ENCODE measurements around the gene UAP1. TPM values are rescaled to one million over a fixed set of nuclear protein-coding genes. Genes with fewer than 3 reads are reported as not detected.
A peak's percentile ranks its signal among the peaks of the same experiment; 100 is the strongest.

Gene UAP1
- 100 to 1,000 TPM in 1 of 2 donors, 10 to 100 TPM in 1; 70.4 to 284 TPM for total RNA-seq

- no peak for DNase-seq (ENCODE audit: low spot score)
Measured at GRCh38 chr1:162561616-162562469, at the start of gene UAP1. Gene UAP1 (plus strand): TSS chr1:162561722. CDS start chr1:162566069, 4,347 bp downstream.

GRCh38 chr1:162527314-162527713 is 34.2 kb upstream of the UAP1 start:
- Histone ChIP-seq H3K4me1 (ENCODE audit: control insufficient read depth in 1 of 2, low read depth in 2 of 2) (no peaks in the 10 kb centered on the region), H3K4me3 (no peak overlapping the region), H3K36me3 (peaks cover 13% of the 10 kb centered on the region), H3K27me3 (replicated peaks; ENCODE audit: insufficient read depth) (no peaks in the 10 kb centered on the region), H3K27ac (no peak overlapping the region), H3K9me3 (no peaks in the 10 kb centered on the region)
- no peak for TF ChIP-seq CTCF (IDR thresholded peaks at IDR 0.05)
- ATAC-seq (ENCODE audit: insufficient number of reproducible peaks, low FRiP score, low read depth) (no peak), DNase-seq (ENCODE audit: low spot score) (no peak)

More at GRCh38 chr1:162561616-162562469, at the start of gene UAP1:
- ATAC-seq (ENCODE audit: insufficient number of reproducible peaks, low FRiP score, low read depth): peak; percentile 9
- no peaks in the 10 kb centered on the region for H3K27me3 ChIP-seq (replicated peaks; ENCODE audit: insufficient read depth)
- no peaks in the 10 kb centered on the region for H3K9me3 ChIP-seq
- peak within 1 kb of the TSS; percentile 80 for H3K4me3 ChIP-seq
- TF ChIP-seq CTCF (IDR thresholded peaks at IDR 0.05): no peak
- peaks cover 13 to 27% of the 10 kb centered on the region in 2 donors for H3K4me1 ChIP-seq (ENCODE audit: control insufficient read depth in 1 of 2, low read depth in 2 of 2)
- no peaks in the 10 kb centered on the region for H3K36me3 ChIP-seq
- H3K27ac ChIP-seq: peak within 1 kb of the TSS; percentile 92 to 96

GRCh38 chr1:162530307-162530987 is 31.1 kb upstream of the UAP1 start:
- no peak for TF ChIP-seq CTCF (IDR thresholded peaks at IDR 0.05)
- H3K27me3 ChIP-seq (replicated peaks; ENCODE audit: insufficient read depth): no peaks in the 10 kb centered on the region
- no peaks in the 10 kb centered on the region for H3K36me3 ChIP-seq
- no peaks in the 10 kb centered on the region for H3K4me1 ChIP-seq (ENCODE audit: control insufficient read depth in 1 of 2, low read depth in 2 of 2)
- DNase-seq (ENCODE audit: low spot score) (no peak), ATAC-seq (ENCODE audit: insufficient number of reproducible peaks, low FRiP score, low read depth) (no peak)
- H3K27ac ChIP-seq: no peak overlapping the region
- no peaks in the 10 kb centered on the region for H3K9me3 ChIP-seq
- no peak overlapping the region for H3K4me3 ChIP-seq

- H3K4me1 ChIP-seq (ENCODE audit: control insufficient read depth in 1 of 2, low read depth in 2 of 2): no peaks in the 10 kb centered on the region
- DNase-seq (ENCODE audit: low spot score): no peak
- no peak for TF ChIP-seq CTCF (IDR thresholded peaks at IDR 0.05)
- H3K36me3 ChIP-seq: no peaks in the 10 kb centered on the region
- ATAC-seq (ENCODE audit: insufficient number of reproducible peaks, low FRiP score, low read depth): no peak
- no peak overlapping the region for H3K4me3 ChIP-seq
- H3K27ac ChIP-seq: no peak overlapping the region
- no peaks in the 10 kb centered on the region for H3K27me3 ChIP-seq (replicated peaks; ENCODE audit: insufficient read depth)
- no peaks in the 10 kb centered on the region for H3K9me3 ChIP-seq
Measured at GRCh38 chr1:162530988-162531319, 30.6 kb upstream of the UAP1 start.

GRCh38 chr1:162535501-162535900 is 26.0 kb upstream of the UAP1 start:
- H3K27ac ChIP-seq: no peak overlapping the region
- no peak for TF ChIP-seq CTCF (IDR thresholded peaks at IDR 0.05)
- H3K4me3 ChIP-seq: no peak overlapping the region
- no peaks in the 10 kb centered on the region for H3K9me3 ChIP-seq
- H3K4me1 ChIP-seq (ENCODE audit: control insufficient read depth in 1 of 2, low read depth in 2 of 2): no peaks in the 10 kb centered on the region
- DNase-seq (ENCODE audit: low spot score): no peak
- no peaks in the 10 kb centered on the region for H3K36me3 ChIP-seq
- H3K27me3 ChIP-seq (replicated peaks; ENCODE audit: insufficient read depth): no peaks in the 10 kb centered on the region
- ATAC-seq (ENCODE audit: insufficient number of reproducible peaks, low FRiP score, low read depth): no peak
